Activated effector memory CD4-positive, alpha-beta T cell treated with Interleukin-2 at 50 U/mL for 16 hours (primary cell): ENCODE results near the gene ALS2.
"Not testable (repeated sequence)": the region's sequence is repeated elsewhere in the genome, so short reads cannot be mapped to it uniquely, and the experiment has no call there.

Experiments used
- DNase-seq: peaks from one replicate; pipeline ENCODE4 v3.0.0-alpha.2; 2020

Gene ALS2

DNA sequence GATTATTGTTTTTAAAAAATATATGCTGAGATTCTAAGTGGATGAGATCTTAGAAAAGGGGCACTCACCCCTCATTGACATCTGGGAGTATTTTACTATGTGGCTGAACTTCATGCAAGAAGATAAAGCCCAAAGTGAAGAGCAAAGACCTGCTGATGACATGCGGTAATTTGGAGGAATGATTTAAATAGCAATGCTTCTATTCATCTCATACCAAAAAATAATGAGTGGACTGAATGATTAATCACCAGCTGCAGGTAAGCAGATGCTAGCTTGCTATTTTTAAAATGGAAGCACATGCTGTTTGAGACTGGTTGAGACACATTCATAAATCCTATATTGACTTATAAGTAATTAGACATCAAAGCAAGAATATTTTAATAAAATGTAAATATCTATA, 12.9 kb upstream of the ALS2 start:
- no peak for DNase-seq

DNA sequence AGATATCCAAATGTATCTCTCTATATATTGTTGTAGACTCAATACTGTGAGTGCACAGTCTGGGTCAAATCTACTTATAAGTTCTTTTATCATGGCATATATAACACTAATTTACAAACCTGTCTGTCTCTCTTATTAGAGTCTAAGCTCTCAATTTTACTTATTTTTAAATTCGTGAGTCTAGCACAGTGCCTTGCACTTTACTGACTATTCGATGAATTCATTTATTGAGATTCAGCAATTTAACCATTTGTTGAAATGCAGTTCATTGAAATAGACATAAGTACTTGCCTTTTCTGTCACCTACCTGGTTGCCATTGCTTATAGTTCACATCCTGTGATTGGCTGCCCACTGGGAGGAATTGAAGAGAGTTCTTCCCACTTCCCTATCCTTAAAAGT, 10.3 kb upstream of the ALS2 start:
- DNase-seq = no peak

GRCh38 chr2:201790291-201790690, 9.6 kb upstream of the ALS2 start:
- no peak for DNase-seq

- DNase-seq = no peak
These were observed 8.7 kb upstream of the ALS2 start for GRCh38 chr2:201789395-201789794.

GRCh38 chr2:201788371-201788770, 7.6 kb upstream of the ALS2 start:
- DNase-seq = no peak

GRCh38 chr2:201786471-201786870, 5.7 kb upstream of the ALS2 start:
- no peak for DNase-seq

- no peak for DNase-seq
These were observed 4.4 kb upstream of the ALS2 start for GRCh38 chr2:201785135-201785534.

GRCh38 chr2:201784563-201784962, 3.8 kb upstream of the ALS2 start:
- no peak for DNase-seq

DNA sequence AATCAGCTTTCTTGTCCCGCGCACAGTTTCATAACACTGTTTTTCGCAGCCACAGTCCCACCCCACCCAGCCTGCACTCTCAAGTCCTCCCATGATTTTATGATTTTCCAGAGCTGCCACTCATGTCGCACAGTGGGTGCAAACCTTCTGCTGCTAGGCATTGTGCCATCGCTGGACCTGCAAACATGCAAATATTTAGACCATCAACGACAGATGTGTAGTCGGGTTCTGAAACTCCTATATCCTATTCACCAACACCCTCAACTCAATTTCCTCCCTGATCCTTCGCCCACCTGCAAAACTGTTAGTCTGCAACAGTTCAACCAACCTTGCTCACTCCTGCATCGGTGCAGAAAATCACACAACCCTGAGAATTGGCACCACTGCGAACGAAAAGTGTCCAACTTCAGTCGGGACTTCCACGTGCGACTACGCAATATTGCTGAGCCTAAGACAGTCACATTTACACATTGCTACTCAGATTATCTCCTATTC, 871 bp upstream of the ALS2 start:
- DNase-seq = no peak

DNA sequence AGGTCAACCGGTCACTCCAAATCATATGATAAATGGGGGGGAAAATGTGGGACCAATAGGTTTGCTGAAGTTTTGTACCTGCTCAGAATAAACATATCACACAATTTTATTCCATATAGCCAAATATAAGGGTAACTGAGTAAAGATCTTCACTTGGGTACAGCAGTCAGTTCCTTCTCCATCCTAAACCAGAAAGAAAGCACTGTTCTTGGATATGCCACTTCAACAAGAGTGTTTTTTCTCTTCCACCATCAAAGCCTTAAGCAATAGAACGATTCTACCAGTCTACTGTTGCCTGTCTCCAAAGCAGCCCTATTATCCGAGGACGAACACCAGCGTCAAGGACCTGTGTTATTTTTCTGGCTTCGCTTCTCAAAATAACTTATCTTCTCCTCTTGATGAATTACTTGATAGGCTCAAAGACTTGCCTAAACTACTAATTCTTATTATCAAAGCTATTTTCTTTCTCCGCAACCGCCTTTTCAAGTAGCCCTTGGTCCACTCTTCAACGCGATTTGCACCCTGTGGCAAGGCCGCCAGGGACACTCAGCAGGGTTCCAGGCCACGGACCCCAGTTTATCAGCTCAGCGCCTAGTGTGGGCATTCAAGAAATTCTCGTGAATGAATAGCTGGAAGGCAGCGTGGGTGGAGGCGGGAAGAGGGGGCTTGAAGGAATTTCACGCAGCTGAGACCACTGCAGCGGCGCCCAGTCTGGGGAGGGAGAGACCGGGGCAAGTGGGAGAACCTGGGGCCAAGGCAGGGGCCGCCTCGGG, 646 bp downstream of the ALS2 start:
- peak; percentile 4 for DNase-seq

DNA sequence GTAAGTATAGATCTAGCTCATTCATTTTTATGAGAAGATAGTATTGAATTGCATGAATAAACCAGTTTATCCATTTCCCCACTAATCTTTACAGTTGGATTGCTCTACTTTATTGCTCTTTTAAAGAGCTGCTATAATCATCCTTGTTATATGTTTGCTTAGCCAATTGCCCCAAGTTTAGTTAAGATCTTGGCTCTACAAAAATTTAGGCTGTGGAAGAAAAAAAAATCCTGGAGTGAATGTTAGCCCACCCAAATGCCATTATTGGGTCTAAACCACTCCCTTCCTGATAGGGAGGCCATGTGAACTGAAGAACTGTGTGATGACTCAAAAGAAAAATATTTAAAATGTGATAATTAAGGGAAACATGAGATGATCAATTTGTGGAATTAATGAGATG, 2.9 kb downstream of the ALS2 start:
- no peak for DNase-seq

DNA sequence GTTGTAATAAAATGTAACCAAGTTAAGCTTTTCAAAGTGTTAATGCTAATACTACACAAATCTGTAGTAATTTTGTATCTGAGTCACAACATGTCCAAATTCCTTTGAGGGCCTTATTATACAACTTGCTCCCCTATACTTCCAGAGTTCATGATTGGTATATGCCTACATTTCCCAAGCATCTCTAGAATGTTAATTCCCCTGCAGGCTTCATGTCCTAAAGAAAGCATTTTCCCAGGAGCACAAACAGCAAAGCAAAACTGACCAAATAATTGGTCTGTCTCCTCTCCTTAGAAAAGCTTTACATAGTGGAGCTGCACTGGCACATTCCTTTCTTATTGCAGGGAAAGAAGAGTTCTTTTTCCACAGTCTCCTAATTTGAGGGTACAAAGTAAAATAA, 3.7 kb downstream of the ALS2 start:
- no peak for DNase-seq

DNA sequence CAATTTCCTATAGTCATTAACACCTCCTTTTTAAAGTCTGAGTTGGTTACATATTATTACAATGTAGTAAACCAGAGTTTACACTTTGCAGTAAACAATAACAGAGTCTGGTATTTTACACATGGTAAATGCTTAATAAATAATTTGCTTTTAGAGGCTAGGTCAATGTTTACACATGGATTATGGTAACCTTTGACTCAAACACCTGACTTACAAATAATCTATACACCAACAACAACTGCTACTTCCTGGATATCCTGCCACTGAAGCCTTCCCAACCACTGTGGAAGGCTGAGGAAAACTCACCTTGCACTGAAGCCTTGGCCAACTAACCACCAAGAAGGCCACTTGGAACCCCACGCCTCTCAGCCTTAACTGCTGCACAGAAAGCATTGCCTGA, 5.4 kb downstream of the ALS2 start:
- DNase-seq = no peak

GRCh38 chr2:201774546-201774945, 6.2 kb downstream of the ALS2 start:
- DNase-seq = no peak

DNA sequence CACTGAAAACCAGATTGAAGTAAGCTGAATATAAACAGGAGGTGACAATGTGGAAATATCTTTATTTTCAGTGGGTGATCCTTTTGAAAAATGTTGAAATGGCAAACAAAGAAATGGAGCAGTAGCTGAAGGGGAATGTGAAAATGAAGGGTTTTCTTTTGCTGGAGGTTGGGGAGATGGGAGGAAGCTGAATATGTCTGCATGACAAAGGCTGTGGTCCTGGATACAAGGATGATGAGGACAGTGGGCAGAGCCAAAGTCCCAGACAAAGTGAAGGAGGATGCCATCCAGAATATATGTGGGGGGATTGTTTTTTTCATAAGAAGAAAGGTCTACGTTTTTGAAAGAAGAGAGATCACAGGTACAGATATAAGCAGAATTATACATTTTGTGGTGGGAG, 6.7 kb downstream of the ALS2 start:
- DNase-seq = no peak

DNA sequence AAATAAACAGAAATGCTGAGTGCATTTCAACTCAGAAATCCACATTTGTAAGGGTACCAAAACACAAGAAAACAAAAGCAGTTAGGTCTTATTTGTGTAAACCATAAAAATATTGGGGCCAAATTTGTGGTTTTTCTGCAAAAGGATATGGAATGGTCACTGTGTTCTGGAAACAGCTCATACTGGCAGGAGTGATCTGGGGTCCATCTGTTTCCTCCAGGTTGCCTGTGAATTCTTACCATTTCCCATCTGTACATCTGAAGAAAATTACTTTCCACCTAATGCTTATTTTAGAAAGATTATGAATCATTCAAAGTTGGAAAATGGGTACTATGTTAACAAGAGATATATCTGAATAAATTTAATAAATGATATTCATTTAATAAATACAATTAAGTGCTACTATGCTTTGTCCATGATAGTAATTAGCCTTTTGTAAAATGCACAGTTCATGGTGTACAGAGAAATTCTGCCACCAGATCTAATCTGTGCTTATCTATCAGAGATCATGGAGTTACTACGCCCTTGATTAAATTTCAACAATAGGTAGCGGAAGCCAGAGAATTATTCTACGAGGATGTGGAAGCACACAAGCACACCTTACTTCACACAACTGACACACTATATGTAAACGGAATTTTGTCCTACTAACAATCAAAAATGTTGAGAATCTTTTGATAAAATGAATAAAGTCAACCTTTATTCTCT, 10.9 kb downstream of the ALS2 start:
- DNase-seq = no peak

GRCh38 chr2:201768918-201769317, 11.8 kb downstream of the ALS2 start:
- no peak for DNase-seq

- no peak for DNase-seq
These were observed 14.9 kb downstream of the ALS2 start for GRCh38 chr2:201765799-201766198.

DNA sequence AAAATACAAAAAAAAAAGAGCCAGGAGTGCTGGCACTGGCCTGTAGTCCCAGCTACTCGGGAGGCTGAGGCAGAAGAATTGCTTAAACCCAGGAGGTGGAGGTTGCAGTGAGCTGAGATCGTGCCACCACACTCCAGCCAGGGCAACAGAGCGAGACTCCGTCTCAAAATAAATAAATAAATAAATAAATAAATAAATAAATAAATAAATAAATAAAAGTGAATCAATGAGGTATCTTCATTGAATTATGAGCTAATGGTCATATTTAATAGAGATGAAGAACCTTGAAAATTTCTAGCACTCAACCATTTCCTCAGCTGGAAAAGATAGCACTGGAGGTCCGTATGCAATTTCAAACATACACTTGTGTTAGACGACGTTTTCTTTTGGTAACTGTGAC, 16.3 kb downstream of the ALS2 start:
- not testable (repeated sequence) for DNase-seq

- no peak for DNase-seq
These were observed 19.6 kb downstream of the ALS2 start for GRCh38 chr2:201761101-201761500.

DNA sequence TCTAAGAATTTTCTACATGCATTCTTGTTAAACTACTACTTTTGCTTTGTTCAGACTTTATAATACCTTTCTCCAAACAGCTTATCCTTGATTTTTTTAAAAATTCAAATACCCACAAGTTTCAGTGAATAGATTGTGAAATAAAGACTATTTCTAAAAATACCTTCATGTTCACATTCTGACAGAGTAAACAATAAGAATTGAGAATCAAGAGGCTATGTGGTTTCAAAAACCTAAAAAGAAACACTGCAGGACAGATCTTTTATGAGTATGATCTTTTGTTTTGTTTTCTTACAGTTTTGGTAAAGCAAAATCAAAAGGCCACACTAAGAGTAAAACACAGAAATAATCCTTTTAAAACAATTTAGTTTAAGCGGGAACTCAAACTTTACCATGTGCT, 21.2 kb downstream of the ALS2 start:
- DNase-seq = no peak

DNA sequence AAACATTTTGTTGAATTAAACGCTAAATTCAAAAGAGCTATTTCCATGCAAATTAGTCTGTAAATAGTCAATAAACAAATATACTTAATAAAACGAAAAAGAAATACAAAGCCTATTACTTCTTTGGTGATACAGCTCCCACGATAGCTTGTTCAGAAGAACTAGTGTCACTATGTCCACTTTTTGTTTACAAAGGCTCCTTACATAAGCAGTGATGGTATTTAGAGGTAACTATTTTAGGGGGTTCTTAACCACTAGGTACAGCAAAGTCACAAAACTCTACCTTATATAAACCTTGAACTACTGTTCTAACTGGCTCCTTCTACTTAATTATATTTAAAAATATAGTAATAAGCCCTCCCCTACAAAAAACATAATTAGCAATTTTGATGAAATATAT, 21.9 kb downstream of the ALS2 start:
- DNase-seq = no peak

GRCh38 chr2:201758234-201758633, 22.5 kb downstream of the ALS2 start:
- no peak for DNase-seq

DNA sequence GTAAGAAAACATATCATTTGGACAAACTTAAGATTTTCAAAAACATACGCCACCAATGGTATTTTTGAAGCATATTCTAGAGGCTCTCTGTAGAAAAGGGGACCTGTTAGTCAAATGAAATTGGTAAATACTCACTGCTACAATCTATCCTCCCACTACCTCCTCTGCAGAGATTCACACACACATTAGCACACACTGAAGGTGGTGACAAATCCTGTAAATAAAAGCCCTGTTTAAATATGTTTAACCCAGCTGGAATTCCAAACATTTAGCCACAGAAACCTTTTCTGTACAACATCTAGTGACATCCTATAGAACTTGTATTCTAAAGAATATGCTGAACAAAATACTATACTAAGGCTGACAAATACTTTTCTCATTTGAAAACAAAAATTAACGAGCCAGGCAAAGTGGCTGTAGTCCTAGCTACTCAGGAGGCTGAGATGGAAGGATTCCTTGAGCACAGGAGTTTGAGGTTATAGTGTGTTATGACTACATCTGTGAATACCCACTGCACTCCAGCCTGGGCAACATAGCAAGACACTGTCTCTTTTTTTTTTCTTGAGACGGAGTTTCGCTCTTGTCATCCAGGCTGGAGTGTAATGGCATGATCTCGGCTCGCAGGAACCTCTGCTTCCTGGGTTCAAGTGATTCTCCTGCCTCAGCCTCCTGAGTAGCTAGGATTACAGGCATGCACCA, 25.9 kb downstream of the ALS2 start:
- no peak for DNase-seq
